GM13976 (cell line): ENCODE results near the gene ADK.

ENCODE experiments used
- DNase-seq: peaks from one replicate; pipeline ENCODE4 v3.0.0; 2012; ENCODE audit warnings: low spot score
- CTCF ChIP-seq: IDR thresholded peaks from 2 replicates; pipeline ENCODE4 v1.5.1; 2012; ENCODE audit warnings: borderline replicate concordance, mild to moderate bottlenecking; ENCODE audit not compliant: insufficient read depth; ENCODE audit errors: extremely low read depth, missing control alignments, control extremely low read depth
- in situ Hi-C: fragments of 300-500 bp; cut with MboI; formaldehyde crosslinking; loops from one replicate; pipeline ENCODE4 v1.12.0; 2022; ENCODE audit warnings: low sequenced_read_pairs, mixed read lengths, inconsistent platforms; ENCODE audit not compliant: unreplicated experiment

ADK gene

GRCh38 chr10:74263996-74264395 is 113.0 kb downstream of the ADK start:
- in situ Hi-C loops, result loop anchor here (10.0 to 25.0 kb wide), 3 partner anchors 471 to 973 kb away; partner anchors contain the start of gene COMTD1
- no peak for DNase-seq
- no peak for TF ChIP-seq CTCF

GRCh38 chr10:74272288-74272687 is 121.3 kb downstream of the ADK start:
- in situ Hi-C loops, result loop anchor here (25.0 kb wide), 1 partner anchor 965 kb away; the partner anchor contains the start of gene COMTD1
- DNase-seq, result no peak
- no peak for TF ChIP-seq CTCF

GRCh38 chr10:74275755-74276290 is 124.8 kb downstream of the ADK start:
- no peak for TF ChIP-seq CTCF
- in situ Hi-C loops, result no loop called here
- no peak for DNase-seq

GRCh38 chr10:74276416-74276815 is 125.4 kb downstream of the ADK start:
- in situ Hi-C loops, result no loop called here
- no peak for TF ChIP-seq CTCF
- no peak for DNase-seq

GRCh38 chr10:74282151-74282847 is 131.3 kb downstream of the ADK start:
- no peak for TF ChIP-seq CTCF
- in situ Hi-C loops, result no loop called here
- DNase-seq, result no peak

GRCh38 chr10:74282848-74283210 is 131.8 kb downstream of the ADK start:
- in situ Hi-C loops, result no loop called here
- DNase-seq, result no peak
- TF ChIP-seq CTCF, result no peak
